ENCODE data around the gene IFT20. TPM values are rescaled to one million over a fixed set of nuclear protein-coding genes. Genes with fewer than 3 reads are reported as not detected.

The IFT20 gene
- total and polyA plus RNA-seq, 12 donors, result 8.5 to 38.2 (median 11.2) TPM

DNA sequence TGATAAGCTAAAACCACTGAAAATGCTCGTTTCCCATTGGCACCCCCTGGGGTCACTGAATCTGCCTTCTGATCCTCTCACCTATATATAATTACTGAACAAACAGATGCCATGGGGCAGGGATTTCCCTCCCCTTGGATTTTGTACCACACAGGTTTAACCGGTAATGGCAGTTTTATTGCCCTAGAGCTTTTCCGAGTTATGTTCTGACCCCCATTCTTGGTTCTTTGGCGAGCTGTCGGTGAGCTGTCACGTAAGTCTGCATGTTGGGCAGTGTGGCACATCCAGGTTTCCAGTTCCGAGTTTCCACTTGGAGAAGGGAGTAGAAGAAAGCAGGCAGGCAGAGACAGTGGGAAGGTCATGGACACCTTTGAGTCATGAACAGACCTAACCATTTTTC lies 9.2 kb downstream of the IFT20 start:
- peaks cover 0 to 53% (median 24%) of the 10 kb centered on the region in 9 donors for H3K36me3 ChIP-seq
- peaks cover 0 to 11% (median 0%) of the 10 kb centered on the region in 9 donors for H3K4me1 ChIP-seq
- no peak overlapping the region for H3K4me3 ChIP-seq
- TF ChIP-seq, protein P1, sequence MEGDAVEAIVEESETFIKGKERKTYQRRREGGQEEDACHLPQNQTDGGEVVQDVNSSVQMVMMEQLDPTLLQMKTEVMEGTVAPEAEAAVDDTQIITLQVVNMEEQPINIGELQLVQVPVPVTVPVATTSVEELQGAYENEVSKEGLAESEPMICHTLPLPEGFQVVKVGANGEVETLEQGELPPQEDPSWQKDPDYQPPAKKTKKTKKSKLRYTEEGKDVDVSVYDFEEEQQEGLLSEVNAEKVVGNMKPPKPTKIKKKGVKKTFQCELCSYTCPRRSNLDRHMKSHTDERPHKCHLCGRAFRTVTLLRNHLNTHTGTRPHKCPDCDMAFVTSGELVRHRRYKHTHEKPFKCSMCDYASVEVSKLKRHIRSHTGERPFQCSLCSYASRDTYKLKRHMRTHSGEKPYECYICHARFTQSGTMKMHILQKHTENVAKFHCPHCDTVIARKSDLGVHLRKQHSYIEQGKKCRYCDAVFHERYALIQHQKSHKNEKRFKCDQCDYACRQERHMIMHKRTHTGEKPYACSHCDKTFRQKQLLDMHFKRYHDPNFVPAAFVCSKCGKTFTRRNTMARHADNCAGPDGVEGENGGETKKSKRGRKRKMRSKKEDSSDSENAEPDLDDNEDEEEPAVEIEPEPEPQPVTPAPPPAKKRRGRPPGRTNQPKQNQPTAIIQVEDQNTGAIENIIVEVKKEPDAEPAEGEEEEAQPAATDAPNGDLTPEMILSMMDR (IDR thresholded peaks at IDR 0.05), result no peak
- no peak overlapping the region for H3K27ac ChIP-seq
- intact Hi-C loops (cut with DNase I), result no loop called here
- H3K9me3 ChIP-seq, result no peaks in the 10 kb centered on the region
- WGBS, 2 donors, result 88 to 94% methylated on average over 7 of the region's 7 CpGs
- ATAC-seq, result no peak
- H3K27me3 ChIP-seq, result no peaks in the 10 kb centered on the region
- DNase-seq, result no peak

DNA sequence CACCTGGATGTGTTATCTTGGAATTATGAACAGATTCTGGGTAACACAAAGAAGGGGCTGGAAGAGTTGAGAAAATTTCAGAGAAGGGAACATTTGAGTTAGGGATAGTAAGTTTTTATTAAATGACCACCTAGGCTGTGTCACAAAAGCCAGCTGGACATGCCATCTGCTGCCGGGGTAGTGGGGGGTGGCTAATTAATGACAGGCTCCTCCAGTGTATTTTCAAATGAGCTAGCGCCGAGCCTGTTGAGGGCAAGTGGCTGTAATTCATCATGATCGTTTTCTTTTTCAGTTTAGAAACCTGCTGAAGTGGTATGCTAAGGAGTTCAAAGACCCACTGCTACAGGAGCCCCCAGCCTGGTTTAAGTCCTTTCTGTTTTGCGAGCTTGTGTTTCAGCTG lies 10.1 kb downstream of the IFT20 start:
- Histone ChIP-seq H3K27ac (no peak overlapping the region), H3K36me3 (peaks cover 0 to 44% (median 19%) of the 10 kb centered on the region in 9 donors), H3K27me3 (no peaks in the 10 kb centered on the region), H3K9me3 (no peaks in the 10 kb centered on the region), H3K4me3 (no peak overlapping the region), H3K4me1 (peaks cover 0 to 12% (median 0%) of the 10 kb centered on the region in 9 donors)
- no peak for DNase-seq
- no peak for ATAC-seq
- intact Hi-C loops (cut with DNase I), result no loop called here
- WGBS, 2 donors, result 87 to 89% methylated on average over 5 of the region's 5 CpGs
- TF ChIP-seq, protein P1 (IDR thresholded peaks at IDR 0.05), result no peak

DNA sequence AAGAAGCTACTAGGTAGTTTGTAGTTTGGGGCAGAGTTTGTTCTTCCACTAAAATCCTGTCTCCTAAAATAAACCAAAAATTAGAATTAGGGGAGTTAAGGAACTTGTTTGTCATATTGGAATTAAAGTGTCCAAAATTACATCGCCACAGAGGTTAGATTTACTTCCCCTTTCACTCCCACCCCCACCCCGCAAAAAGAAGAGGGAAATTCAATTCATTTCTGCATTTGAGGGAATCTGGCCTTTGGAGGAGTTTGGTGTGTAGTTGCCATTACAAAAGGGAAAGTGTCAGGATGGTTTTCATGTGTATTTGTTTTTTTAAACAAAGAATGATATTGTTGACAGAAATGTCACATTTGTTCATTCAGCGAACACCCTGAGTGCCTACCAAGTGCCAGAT lies 10.5 kb downstream of the IFT20 start:
- Histone ChIP-seq H3K9me3 (no peaks in the 10 kb centered on the region), H3K36me3 (peaks cover 0 to 40% (median 14%) of the 10 kb centered on the region in 9 donors), H3K27ac (no peak overlapping the region), H3K27me3 (no peaks in the 10 kb centered on the region), H3K4me3 (no peak overlapping the region), H3K4me1 (peaks cover 0 to 17% (median 2%) of the 10 kb centered on the region in 9 donors)
- 92 to 95% methylated on average over 3 of the region's 3 CpGs for WGBS, 2 donors
- no peak for DNase-seq
- ATAC-seq, result no peak
- intact Hi-C loops (cut with DNase I), result no loop called here
- TF ChIP-seq, protein P1 (IDR thresholded peaks at IDR 0.05), result no peak

DNA sequence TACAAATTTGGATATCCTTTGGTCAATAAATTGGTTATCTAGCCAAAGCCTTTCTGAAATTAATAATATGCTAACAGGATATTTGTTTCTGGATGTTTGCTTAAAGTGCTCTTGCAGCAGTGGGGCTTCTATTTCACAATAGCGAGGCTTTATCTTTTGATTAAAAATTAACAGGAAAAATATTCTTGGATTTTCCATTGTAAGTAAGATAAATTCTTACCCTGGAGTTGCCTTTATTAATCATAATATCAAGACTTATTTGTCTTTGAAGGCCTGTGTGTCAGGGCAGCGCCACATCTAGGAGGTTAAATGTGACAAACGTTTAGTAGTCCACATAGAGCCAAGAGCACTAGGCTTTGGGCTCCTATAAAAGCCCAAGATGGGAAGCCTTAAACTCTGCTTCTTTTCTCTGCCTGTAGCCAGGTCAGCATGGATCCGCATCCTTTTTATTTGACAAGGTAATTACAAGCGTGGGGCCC lies 11.0 kb downstream of the IFT20 start:
- Histone ChIP-seq H3K27ac (no peak overlapping the region), H3K36me3 (peaks cover 0 to 36% (median 12%) of the 10 kb centered on the region in 9 donors), H3K27me3 (no peaks in the 10 kb centered on the region), H3K4me1 (peaks cover 0 to 21% (median 7%) of the 10 kb centered on the region in 9 donors), H3K4me3 (no peak overlapping the region), H3K9me3 (no peaks in the 10 kb centered on the region)
- DNase-seq (no peak), ATAC-seq (no peak)
- intact Hi-C loops (cut with DNase I), result no loop called here
- TF ChIP-seq, protein P1 (IDR thresholded peaks at IDR 0.05), result no peak
- 89 to 92% methylated on average over 5 of the region's 5 CpGs for WGBS, 2 donors
